Measurements from ENCODE around the gene ID2.
A peak's percentile ranks its signal among the peaks of the same experiment; 100 is the strongest.
"Not testable (repeated sequence)": the region's sequence is repeated elsewhere in the genome, so short reads cannot be mapped to it uniquely, and the experiment has no call there.

Gene ID2

DNA sequence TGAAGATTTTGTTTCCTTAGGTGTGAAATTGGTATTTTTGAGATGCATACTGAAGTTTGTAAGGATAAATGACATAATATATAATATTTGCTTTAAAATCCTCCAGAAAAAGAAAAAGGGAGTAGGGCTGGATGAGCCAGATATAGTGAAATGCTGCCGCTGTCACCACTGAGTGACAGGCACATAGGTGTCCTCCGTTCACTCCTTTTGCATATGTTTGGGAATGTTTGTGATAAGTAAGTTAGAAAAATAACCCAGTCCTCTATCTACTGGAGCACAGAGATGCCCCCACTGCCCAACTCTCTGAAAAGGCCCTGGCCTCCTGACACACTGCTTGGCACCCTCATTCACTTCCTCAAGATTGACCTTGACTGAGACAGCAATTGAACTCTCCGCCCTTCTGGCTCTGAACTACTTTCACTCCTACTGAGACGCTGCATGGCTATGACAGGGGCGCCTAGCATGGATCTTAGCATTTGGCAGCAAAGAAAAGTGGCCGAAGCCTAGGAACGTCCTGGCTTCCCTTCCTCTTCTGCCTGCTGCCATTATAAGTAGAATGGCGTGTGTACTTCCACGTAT is 10.1 kb downstream of the ID2 start:
- no peak for DNase-seq

DNA sequence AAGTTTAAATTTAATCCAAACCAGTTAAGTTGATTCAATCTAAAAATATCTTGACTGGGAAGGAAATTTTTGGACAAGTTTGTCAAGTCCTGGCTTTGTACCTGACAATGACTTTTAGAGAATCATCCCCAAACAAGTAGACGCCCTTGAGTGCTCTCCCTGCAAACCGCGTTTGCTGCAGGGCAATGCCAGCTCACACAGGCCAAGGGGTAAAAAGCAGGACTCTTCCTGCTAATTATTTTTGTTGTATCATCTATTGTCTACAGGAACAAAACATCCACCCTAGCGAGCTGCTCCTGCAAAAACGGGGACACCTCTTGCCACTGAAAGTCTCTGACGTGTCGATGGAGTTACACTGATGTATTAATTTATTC is 10.9 kb downstream of the ID2 start:
- no peak for DNase-seq

DNA sequence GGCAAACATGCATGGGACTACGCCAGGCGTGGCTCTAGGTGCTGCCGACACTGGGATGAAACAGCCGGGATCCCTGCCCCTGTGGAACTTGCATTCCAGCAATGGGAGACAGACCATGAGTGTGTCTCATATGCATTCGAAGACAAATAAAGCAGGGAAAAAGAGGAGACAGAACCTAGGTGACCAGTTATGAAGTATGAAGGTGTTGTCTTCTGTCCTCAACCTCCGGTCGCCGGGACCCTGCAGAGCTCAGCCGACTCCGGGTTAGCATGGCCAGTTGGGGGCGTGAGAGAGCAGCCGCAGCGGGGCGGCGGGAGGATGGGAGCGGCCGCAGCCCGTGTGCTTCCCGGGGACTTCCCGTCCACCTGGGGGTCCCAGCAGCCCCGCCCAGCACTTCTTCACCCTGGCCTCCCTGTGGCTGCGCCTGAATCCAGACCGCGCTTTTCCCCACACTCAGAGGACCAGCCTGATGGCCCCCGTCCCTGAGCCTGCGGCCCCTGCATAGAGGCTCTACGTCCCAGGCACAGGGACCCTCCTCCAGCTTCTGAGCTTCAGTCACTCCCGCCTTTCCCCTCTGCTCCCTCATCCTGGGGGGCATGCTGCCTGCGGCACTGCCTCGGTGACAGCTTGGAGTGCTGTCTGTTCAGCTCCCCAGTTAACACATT is 11.4 kb downstream of the ID2 start:
- peak; percentile 69 for DNase-seq

DNA sequence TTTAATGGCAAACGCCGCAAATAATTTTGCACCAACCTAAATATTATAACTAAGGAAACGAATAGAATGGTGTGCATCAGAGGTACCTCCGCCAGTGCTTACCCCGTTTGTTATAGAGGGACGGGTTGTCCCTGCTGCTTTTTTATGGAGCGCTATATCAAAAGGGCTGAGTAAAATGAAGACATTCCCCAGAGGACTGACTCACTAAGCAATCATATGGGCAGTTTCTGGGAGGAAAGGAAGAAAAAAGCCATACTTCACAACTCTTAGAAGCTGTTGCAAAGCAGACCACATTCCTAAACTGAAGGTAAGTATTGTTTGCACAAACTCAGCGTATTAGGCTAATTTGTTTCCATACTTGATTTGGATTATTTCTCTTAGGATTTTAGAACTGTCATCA is 12.9 kb downstream of the ID2 start:
- no peak for DNase-seq

DNA sequence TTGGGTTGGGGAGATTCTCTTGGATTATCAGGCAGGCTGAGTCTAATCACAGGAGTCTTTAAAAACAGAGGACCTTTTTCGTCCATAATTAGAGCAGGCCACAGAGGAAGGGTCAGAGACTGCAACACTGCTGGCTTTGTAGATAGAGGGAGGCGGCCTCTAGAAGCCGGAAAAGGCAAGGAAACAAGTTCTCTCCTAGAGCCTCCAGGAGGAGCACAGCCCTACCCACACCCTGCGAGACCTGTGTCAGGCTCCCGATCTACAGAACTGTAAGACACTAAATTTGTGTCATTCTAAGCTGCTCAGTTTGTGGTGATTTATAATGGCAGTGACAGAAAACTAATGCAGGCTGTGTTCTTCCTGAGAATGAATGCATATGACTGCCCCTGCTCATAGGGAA is 15.3 kb downstream of the ID2 start:
- no peak for DNase-seq

DNA sequence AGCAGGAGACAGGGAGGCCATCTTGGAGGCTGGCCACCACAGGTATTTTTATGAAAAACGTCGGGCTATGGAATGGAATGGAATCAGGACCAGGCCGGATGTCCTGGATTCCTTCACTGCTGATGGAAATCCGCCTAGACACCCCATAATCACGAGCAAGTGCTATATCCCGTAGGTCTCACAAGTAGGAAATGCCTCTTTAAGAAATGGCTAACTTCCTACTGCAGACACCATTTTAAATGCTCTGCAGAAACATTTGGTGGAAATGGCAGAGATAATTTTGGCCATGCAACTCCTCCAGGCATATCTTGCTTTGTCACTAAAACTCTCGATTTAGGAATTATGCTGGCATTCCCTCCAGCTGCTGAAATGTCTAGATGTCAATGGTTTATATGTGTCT is 18.0 kb downstream of the ID2 start:
- no peak for DNase-seq

DNA sequence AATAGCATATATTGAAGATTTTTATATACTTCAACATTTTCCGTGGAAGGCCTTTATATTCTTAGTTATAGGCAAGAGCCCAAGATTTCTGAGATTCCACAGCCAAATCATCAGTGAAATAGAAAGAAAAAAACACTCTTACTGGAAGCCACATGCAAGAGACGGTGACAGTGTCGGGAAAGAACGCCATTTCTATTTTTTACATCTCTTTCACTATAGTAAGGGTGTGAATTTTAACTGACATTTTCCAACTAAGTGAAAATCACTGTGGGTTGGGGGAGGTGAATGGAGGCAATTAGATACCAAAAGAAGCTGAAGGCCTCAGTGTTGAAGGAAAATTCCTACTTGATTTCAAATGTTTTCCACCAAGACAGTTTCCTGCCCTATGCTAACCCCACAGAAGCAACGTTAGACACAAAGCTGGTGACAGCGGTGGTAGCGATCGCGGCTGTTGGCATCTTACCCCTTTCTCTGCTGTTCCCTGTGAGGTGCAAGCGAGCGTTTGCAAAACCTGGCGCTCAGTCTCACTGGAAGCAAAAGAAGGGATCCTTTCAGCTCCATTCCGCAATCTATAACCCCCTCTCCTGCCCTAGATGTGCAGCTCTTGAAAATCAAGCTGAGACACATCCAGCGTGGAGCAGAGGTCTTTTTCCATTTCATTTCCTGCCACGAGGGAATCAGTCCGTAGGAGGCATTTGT is 20.0 kb downstream of the ID2 start:
- no peak for DNase-seq

DNA sequence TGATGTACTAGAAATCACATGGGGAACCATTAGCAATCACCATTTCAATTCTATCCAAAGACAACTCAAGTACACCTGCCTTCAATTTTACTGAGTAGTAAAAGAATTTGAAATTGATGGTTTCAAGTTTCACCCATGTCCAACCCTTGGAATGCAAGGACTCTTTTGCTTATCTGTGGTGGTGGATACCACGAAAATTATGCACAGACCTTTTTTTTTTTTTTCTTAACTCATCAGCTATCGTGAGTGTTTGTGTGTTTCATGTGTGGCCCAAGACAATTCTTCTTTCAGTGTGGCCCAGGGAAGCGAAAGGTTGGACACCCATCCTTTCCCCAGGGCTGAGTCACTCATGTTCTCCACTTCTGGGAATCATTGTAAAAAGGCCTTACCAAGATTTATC is 23.1 kb downstream of the ID2 start:
- no peak for DNase-seq

DNA sequence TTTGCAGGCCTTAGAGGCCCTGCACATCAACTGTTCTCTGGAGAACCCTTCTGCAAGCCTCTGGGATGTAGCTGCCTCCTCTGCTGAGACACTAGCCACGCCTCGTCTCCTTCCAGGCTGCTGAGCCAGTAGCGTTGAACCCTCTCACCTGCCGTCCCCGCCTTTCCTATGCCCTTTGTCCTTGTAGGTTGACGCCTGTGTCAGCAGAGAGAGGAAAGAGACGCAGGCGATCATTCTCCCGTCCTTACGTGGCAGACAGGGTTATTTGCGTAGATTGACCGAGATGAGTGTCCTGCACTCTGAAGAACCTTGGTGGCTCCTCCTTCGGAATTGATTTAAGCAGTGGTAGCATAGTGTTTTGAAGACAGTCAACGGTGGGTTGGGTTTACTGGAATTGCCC is 27.8 kb downstream of the ID2 start:
- DNase-seq = no peak

DNA sequence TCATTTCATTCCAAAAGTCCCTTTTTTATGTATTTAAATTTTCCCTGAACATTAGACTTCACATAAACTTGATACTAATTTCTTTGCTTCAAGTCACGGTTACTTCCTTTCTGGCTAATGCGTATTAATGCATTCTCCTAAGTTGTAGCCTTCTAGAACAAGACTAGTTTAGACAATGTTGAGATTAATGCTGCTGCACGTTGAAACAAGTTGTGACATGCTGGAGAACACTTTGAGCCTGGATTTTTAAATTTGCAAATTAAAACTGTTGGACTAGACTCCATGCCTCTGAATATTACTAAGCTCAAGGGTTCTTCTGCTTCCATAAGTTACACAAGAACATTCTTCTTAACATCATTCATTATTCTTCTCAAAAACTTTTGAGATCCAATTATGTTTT is 29.1 kb downstream of the ID2 start:
- no peak for DNase-seq

DNA sequence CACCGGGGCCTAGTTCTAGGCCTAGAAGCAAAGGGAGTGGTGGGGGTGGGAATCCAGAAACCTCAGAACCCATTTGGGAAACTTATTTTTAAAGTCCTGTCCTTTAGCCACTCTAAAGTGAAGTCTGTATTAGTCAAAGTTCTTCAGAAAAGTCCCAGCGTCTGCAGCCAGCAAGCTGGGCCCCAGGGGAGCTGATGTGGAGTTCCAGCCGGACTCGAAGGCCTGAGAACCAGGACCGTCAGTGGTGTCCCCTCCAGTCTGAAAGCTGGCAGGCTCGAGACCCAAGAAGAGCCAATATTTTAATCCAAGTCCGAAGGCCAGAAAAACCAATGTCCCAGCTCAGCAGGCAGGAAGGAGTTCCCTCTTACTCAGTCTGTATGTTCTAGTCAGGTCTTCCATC is 32.4 kb downstream of the ID2 start:
- no peak for DNase-seq

DNA sequence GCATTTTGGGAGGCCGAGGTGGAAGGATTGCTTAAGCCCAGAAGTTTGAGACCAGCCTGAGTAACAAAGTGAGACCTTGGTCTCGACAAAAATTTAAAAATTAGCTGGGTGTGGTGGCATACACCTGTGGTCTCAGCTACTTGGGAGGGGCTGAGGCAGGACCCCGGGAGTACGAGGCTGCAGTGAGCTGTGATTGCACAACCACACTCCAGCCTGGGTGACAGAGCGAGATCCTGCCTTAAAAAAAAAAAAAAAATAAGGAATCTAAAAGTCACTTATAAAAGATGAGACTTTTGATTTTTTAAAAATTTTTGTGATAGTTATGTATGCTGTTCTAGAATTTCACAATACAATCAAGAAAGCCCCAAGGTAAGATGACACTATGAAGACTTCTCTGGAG is 33.1 kb downstream of the ID2 start:
- DNase-seq = no peak

DNA sequence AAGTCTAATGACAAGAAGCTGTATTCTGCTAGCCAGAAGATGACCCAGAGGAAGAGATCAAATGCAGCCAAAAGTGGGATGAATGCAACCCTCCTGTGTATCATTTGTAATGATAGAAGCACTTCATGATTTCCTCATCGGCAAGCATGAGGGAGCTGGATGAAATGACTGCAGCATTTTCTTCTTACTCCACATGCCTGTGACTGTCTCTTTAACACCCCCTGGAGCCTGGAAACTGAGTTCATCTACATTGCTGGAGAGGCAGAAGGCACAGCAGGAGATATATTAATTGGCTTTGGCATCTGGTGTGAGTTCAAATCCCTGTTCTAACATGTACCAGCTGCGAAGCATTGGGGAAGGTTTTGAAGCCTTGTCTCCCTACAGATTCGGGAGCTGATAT is 37.7 kb downstream of the ID2 start:
- no peak for DNase-seq

DNA sequence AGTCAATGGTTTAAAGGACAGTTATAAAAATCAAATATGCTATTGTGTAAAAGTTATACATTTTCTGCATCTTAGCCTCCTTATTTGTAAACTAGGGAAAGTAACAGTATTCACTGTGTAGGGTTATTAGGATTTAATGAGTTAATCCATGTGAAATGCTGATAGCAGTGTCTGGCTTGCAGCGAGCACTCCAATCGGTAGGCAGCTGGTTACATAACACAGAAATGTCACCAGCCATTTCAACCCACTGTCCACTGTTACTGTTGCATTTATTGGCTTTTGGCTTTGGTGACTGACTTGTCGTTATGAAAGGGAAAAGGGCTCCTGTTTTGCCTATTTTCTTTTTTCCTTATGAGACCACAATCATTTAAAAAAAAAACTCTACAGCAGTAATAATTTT is 38.9 kb downstream of the ID2 start:
- DNase-seq = no peak

DNA sequence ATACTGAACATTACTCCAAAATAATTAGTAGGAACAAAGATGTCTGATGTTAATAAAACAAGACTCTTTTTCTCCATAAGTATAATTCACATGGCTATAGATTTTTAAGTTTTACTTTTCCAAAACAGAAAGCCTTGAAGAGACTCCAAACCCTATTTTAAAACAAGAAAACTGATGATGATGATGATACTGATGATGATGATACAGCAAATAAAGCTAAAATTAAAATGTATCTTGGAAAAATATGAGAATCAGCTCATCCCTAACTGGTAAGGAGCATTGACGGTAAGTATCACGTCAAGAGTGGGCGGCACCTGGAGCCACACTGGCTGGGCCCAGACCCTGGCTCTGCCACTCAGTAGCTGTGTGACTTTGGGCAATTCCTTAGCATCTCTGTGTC is 39.6 kb downstream of the ID2 start:
- DNase-seq = no peak

DNA sequence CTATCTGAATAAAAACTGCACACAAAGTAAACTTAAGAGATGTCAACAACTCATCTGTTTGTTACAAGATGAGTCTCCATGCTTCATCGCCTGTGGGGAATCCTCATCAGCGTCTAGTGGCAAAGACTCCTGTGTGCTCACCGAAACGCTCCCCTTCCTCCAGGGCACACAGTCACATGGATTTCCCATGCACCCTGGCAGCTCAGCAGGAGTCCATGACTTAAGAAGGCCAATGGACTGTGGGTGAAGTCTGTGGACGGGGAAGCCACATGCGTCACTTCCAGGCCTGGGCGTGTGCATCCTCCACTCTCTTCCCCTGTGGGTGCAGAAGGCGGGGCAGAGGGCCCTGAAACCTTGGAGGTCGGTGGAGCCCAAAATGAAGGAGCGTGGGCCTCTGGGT is 41.1 kb downstream of the ID2 start:
- DNase-seq = no peak

DNA sequence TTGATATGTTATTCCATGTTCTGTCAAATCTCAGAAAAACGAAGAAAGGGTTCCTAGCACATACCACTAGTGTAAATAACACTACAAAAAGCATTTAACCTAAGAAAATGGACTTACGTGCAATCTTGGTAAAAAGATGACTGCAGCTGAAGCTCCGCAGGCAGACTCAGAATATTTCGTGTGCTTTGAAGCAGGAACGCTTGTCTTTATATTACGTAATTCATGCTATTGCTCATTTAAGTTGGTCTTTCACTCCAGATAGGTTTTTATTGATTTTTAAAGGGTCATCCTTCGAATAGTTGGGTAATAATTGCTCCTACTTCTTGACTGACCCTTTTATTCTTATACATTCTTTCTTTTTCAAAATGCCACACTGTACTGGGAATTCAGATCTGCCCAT is 44.0 kb downstream of the ID2 start:
- DNase-seq = no peak

DNA sequence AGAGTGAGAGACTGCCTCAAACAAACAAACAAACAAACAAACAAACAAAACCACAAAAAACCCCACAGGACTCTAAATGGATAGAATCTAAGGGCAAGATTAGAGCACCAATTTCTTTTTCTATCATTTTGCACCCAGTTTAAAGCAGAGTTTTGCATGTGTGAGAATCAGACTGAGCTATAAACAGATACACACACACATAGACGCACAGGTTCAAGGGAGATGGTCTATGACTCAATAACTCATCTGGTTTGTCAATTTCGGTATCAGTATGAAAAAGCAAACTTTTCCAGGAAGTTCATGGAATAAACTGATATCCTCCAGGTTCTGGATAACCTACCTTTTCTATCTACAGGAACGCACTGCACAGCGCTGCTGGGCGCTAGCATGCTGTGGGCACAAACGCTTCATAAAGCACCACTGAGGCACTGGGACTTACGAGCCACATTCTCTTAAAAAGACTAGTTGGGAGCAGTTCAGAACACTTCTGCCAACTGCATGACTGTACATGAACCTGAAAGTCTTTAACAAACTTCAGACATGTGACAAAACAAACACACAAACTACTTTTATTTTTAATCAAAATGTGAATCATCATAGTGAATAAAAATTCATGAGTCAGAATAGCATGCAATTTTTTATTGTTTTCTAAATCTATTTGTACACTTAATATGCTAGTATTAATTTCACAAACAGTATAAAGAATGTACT is 46.6 kb downstream of the ID2 start:
- DNase-seq = no peak

DNA sequence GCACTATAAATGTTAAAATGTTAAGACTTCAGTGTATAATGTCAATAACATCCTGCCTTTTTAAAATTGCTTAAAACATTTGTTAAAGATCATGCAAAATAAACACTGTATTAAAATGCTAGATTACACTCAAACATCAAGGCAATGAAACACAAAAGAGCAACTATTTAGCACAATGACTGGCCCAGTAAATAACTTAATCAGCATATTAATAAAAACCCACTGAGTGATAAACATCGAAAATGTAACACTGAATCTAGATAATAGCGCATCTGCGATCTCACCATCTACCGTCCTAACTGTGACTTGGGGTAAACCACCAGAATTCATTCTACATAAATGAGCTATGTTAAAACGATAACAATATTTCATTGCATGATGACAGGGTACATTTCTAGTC is 47.2 kb downstream of the ID2 start:
- DNase-seq = not testable (repeated sequence)

DNA sequence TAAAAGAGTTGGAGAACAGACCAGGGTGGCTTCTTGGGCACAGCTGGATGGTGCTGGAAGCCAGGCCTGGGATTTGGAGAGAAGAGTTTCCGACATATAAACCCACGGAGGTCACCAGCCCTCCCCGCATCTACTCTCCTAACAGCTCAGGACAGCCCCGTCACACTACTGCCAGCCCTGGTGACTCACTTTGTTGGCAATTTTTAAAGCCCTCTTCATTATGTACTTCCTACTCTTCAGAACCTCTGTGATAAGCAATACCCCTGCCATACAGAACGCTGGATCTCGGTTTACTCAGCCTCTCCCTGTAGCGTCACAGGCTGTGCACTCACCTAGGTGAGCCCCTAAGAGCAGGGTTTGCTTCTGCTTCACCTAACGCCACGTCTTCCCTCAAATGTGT is 48.1 kb downstream of the ID2 start:
- no peak for DNase-seq

DNA sequence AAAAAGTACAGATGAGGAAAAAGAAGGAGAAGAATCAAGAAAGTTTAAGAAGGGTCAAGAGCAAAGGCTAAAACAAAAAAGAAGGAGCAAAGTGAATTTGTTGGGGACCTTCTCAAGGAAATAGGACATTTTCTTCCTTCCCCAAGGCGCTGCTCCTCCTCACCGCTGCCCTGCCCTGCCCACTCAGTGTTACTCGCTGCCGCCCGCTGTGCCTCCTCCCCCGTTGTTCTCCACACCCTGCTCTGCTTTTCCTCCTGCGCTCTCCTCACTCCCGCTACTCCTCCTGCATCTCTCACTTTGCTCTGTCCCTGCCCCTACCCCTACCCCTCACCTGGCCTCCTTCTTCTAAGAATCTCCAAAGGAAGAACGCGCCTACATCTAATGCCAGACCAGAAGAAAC is 50.7 kb downstream of the ID2 start:
- DNase-seq = no peak
